ENCODE data around the gene PLCG1. TPM values are rescaled to one million over a fixed set of nuclear protein-coding genes. Genes with fewer than 3 reads are reported as not detected.

PLCG1 gene
- total and polyA plus RNA-seq, 9 of the 15 experiments (the other 6 are each of a cell fraction or from before 2014, with no cell fraction given), result 1.7 to 67.0 (median 34.8) TPM

DNA sequence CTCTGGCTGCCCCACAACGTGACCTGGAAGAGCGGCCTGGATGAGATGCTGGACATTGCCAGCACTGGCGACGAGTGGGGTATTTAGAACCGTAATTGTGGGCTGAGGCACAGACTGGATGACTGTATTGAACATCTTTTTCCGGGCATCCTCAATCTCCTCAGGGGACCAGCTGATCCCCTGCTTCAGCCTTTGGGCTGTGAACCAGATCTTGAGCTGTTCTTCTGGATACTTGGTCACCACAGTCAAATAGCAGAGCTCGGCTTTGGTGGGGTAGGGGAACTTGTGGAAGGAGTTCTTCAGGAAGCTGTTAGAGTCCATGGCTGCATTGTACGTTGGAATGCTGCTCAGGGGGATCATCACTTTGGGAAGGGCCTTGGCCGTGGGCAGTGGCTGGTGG, 66.3 kb downstream of the PLCG1 start:
- TF ChIP-seq, protein P1, sequence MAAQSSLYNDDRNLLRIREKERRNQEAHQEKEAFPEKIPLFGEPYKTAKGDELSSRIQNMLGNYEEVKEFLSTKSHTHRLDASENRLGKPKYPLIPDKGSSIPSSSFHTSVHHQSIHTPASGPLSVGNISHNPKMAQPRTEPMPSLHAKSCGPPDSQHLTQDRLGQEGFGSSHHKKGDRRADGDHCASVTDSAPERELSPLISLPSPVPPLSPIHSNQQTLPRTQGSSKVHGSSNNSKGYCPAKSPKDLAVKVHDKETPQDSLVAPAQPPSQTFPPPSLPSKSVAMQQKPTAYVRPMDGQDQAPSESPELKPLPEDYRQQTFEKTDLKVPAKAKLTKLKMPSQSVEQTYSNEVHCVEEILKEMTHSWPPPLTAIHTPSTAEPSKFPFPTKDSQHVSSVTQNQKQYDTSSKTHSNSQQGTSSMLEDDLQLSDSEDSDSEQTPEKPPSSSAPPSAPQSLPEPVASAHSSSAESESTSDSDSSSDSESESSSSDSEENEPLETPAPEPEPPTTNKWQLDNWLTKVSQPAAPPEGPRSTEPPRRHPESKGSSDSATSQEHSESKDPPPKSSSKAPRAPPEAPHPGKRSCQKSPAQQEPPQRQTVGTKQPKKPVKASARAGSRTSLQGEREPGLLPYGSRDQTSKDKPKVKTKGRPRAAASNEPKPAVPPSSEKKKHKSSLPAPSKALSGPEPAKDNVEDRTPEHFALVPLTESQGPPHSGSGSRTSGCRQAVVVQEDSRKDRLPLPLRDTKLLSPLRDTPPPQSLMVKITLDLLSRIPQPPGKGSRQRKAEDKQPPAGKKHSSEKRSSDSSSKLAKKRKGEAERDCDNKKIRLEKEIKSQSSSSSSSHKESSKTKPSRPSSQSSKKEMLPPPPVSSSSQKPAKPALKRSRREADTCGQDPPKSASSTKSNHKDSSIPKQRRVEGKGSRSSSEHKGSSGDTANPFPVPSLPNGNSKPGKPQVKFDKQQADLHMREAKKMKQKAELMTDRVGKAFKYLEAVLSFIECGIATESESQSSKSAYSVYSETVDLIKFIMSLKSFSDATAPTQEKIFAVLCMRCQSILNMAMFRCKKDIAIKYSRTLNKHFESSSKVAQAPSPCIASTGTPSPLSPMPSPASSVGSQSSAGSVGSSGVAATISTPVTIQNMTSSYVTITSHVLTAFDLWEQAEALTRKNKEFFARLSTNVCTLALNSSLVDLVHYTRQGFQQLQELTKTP (IDR thresholded peaks at IDR 0.05; ENCODE audit: low read depth in 1 of 2, partially characterized antibody in 2 of 2), result no peak
- TF ChIP-seq ZFX (CRISPR knock-in tag; IDR thresholded peaks at IDR 0.05), result no peak
- no peak for TF ChIP-seq ZNF764 (CRISPR knock-in tag; IDR thresholded peaks at IDR 0.05; ENCODE audit: low read depth)
- TF ChIP-seq MAFF (IDR thresholded peaks at IDR 0.05; ENCODE audit: low read length), result no peak
- TF ChIP-seq, protein P2, sequence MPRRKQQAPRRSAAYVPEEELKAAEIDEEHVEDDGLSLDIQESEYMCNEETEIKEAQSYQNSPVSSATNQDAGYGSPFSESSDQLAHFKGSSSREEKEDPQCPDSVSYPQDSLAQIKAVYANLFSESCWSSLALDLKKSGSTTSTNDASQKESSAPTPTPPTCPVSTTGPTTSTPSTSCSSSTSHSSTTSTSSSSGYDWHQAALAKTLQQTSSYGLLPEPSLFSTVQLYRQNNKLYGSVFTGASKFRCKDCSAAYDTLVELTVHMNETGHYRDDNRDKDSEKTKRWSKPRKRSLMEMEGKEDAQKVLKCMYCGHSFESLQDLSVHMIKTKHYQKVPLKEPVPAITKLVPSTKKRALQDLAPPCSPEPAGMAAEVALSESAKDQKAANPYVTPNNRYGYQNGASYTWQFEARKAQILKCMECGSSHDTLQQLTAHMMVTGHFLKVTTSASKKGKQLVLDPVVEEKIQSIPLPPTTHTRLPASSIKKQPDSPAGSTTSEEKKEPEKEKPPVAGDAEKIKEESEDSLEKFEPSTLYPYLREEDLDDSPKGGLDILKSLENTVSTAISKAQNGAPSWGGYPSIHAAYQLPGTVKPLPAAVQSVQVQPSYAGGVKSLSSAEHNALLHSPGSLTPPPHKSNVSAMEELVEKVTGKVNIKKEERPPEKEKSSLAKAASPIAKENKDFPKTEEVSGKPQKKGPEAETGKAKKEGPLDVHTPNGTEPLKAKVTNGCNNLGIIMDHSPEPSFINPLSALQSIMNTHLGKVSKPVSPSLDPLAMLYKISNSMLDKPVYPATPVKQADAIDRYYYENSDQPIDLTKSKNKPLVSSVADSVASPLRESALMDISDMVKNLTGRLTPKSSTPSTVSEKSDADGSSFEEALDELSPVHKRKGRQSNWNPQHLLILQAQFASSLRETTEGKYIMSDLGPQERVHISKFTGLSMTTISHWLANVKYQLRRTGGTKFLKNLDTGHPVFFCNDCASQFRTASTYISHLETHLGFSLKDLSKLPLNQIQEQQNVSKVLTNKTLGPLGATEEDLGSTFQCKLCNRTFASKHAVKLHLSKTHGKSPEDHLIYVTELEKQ (CRISPR knock-in tag; IDR thresholded peaks at IDR 0.05), result no peak
- TF ChIP-seq SMAD3 (CRISPR knock-in tag; conservative IDR thresholded peaks at IDR 0.05), result no peak
- TF ChIP-seq KLF10 (CRISPR knock-in tag; IDR thresholded peaks at IDR 0.05), result no peak
- no peak for TF ChIP-seq CBFA2T3 (IDR thresholded peaks at IDR 0.05)
- TF ChIP-seq EP300 (IDR thresholded peaks at IDR 0.05; ENCODE audit: low read length), result no peak
- no peak for TF ChIP-seq DNMT1 (IDR thresholded peaks at IDR 0.05)
- CTCF ChIA-PET (ENCODE audit: low intra/inter-chr PET ratio), result no interaction called here
- BruUV-seq (replicated peaks), result no TSS peak
- H2AFZ ChIP-seq (ENCODE audit: low read depth, low read length), result no peak overlapping the region
- POLR2A ChIA-PET, result no interaction called here
- H3K4me2 ChIP-seq (ENCODE audit: insufficient read depth, low read length), result no peak overlapping the region
- H3K27ac ChIP-seq (ENCODE audit: extremely low read depth, low read depth, low read length), result no peak overlapping the region
- no peaks in the 10 kb centered on the region for H3K9me1 ChIP-seq (ENCODE audit: control insufficient read depth, insufficient read depth, low read length)
- H3K9ac ChIP-seq (ENCODE audit: insufficient read depth in 1 of 2, low read depth in 2 of 2, low read length in 2 of 2), result no peak overlapping the region
- H3K27me3 ChIP-seq (ENCODE audit: control insufficient read depth in 2 of 2, insufficient read depth in 2 of 2, low read length in 2 of 2), result no peaks in the 10 kb centered on the region
- H3K36me3 ChIP-seq (ENCODE audit: control insufficient read depth, insufficient read depth, low read length), result peaks cover 10% of the 10 kb centered on the region; the same call in 1 of the 3 replicates
- ATAC-seq (no peak), DNase-seq (ENCODE audit: extremely low read depth in 1 of 4, low spot score in 3 of 4) (no peak), FAIRE-seq (no peak)
- H3K9me3 ChIP-seq (replicated peaks; ENCODE audit: control insufficient read depth, insufficient read depth, low read depth, low read length), result no peaks in the 10 kb centered on the region; the same call in 1 of the 2 replicates
- 88% methylated on average over 9 of the region's 9 CpGs for WGBS (ENCODE audit: insufficient coverage, low coverage, missing lambda C conversion rate)
- in situ Hi-C loops (cut with MboI) (no loop called here), intact Hi-C loops (cut with micrococcal nuclease) (no loop called here)
- no peaks in the 10 kb centered on the region for H3K4me1 ChIP-seq (replicated peaks in 1 of 2; ENCODE audit: control insufficient read depth in 2 of 2, insufficient read depth in 2 of 2, low read length in 2 of 2)
- H3K79me2 ChIP-seq (ENCODE audit: control insufficient read depth, insufficient read depth, low read length), result no peaks in the 10 kb centered on the region
- H4K20me1 ChIP-seq (replicated peaks; ENCODE audit: control insufficient read depth, insufficient read depth, low read length), result no peaks in the 10 kb centered on the region
- H3K4me3 ChIP-seq, result no peak overlapping the region
